Measurements from ENCODE around the gene STK16.

STK16 gene

DNA sequence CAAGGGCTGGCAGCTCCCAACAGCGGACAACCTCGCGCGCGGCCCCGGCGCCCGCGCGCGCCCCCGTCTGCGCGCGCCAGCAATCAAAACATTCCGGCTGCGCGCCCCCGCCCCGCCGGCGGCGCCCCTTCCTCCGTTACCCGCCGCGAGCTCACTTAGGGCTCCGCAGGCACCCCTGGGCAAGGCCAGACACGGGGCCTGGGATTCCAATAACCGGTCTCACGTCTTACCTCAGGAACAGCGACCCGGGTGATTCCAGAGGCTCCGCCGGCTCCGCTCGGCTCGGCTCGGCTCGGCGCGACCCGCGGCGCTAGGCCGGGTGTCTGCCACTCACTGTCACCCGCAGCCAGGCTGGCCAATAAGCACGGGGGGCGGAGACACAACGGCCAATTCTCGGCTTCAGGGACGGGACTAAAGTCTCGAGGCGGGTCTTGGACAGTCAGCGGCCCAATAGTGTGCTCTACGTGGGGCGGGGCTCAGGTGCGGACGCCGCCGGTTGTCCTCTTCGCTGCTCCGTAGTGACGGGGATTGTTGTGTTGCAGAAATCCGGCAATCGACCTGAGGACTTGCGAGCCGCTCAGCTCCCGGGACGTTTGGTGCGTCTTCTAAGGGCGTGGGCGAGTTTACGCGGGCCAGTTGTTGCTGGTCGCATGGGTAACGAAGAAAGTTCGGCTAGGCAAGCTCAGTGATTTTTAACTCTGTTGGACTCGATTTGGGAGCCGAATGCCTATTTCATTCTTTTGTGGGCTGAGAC, 15.8 kb upstream of the STK16 start, which contains the start of the genes ANKZF1 and ATG9A:
Gene ANKZF1 (plus strand): TSS at position 502 of the 754 bp plus-strand sequence. CDS start 452 bp downstream, outside the sequence.
Gene ATG9A (minus strand): TSS at position 332 of the 754 bp plus-strand sequence. CDS start 1,612 bp downstream, outside the sequence.
- peak; percentile 97 for DNase-seq (ENCODE audit: low read depth, low spot score)

DNA sequence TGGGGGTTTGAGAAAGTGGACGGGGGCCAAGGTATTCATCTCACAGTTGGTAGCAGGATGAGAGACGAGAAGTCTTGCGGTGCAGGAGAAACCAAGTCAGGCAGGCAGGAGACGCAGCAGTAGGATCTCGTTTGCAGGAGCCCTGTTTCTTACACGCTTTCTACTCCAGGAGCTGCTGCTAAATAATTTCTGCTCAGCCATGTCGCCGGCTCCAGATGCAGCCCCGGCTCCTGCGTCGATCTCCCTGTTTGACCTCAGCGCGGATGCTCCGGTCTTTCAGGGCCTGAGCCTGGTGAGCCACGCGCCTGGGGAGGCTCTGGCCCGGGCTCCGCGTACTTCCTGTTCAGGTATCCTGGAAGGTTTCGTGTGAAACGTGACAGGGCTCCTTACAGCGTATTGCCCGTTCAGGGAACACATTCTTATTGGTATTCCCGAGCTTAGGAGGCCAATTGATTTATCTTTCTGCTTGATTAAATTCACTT, 15.2 kb upstream of the STK16 start:
- H3K4me3 ChIP-seq (ENCODE audit: low read length): peak overlapping the region; percentile 79
- no peak for DNase-seq (ENCODE audit: low read depth, low spot score)

More for the DNA sequence above, 15.8 kb upstream of the STK16 start, which contains the start of the genes ANKZF1 and ATG9A:
- H3K4me3 ChIP-seq (ENCODE audit: low read length): peak within 1 kb of the TSS; percentile 79

DNA sequence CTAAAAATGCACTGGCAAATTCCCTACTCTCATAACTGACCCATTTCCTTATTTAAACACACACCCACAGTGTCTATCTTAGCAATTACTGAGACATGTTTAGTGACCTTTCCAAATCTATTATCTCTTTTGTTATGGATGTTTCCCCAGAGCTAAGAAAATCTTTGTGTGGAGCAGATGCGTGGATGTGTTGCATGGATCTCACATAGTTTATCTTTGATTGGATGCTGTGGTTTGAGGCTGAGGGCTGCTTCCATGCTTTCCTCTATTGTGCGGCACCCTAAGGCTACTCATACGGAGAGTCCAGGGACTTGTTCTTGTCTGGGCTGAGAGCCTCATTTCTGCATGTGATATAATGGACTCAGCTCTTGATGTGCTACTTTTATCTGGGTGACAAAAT, 10.9 kb upstream of the STK16 start:
- no peak for DNase-seq (ENCODE audit: low read depth, low spot score)

DNA sequence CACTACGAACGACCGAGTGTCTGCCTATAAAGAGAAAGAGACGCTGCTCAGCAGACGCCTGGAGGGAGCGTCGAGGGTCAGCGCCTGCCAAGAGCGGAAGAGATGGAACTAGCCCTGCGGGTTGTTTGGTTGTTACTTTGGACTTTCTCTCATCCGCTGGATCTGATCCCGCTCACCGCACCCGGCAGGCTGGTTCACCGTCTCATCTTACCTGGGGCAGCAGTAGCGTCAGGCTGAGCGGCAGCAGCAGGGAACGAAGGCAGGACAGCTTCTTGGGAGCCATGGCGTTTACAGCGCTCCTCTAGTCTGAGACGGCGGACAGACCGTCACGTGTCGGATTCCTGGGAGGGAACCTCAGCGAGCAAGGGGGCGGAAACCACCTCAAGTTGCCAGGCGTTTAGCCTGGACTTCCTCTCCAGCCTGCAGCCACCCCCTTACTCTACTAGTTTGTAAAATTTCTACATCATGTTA, 2.0 kb upstream of the STK16 start:
- DNase-seq (ENCODE audit: low read depth, low spot score): no peak
- H3K4me3 ChIP-seq (ENCODE audit: low read length): no peak overlapping the region

More for the DNA sequence above, 10.9 kb upstream of the STK16 start:
- H3K4me3 ChIP-seq (ENCODE audit: low read length): no peak overlapping the region

DNA sequence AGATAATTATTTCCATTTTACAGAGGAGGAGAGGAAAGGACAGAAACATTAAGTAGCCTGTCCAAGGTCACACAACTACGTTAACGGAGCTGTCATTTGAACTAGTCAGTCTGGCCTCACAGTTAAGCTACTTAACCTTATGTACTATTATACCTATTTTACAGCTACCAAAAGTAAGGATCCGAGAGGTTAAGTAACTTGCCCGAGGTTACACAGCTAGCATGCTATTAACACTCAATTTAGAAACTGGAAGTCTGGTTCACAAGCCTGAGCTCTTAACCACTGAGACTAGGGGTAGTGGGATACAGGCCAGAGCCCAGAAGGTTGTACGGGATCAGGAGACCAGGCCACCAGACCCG, 511 bp upstream of the STK16 start:
- H3K4me3 ChIP-seq (ENCODE audit: low read length): peak overlapping the region; percentile 89
- no peak for DNase-seq (ENCODE audit: low read depth, low spot score)

DNA sequence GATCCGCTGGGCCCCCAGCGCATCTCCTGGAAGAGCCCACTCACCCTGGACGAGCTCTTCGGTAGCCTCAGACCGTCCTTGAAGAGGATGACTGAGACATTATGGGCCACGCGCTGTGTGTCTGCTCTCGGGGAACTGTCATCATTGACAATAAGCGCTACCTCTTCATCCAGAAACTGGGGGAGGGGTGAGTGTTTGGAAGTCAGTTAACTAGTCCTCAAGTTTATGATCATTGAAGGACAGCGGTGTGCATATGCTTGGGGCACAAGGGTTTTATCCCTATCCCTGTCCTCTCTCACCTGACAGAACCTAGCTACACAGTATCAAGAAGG, 586 bp downstream of the STK16 start:
- peak overlapping the region; percentile 89 for H3K4me3 ChIP-seq (ENCODE audit: low read length)
- no peak for DNase-seq (ENCODE audit: low read depth, low spot score)

DNA sequence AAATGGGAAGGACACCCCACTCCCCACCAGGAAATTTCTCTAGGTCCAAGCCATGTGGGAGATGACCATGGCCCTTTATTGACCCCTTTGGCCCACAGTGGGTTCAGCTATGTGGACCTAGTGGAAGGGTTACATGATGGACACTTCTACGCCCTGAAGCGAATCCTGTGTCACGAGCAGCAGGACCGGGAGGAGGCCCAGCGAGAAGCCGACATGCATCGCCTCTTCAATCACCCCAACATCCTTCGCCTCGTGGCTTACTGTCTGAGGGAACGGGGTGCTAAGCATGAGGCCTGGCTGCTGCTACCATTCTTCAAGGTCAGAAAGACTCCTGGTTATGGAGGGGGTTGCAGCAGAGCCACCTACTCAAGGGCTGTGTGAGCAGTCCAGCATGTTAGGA, 1.3 kb downstream of the STK16 start:
- DNase-seq (ENCODE audit: low read depth, low spot score): no peak
- H3K4me3 ChIP-seq (ENCODE audit: low read length): no peak overlapping the region

DNA sequence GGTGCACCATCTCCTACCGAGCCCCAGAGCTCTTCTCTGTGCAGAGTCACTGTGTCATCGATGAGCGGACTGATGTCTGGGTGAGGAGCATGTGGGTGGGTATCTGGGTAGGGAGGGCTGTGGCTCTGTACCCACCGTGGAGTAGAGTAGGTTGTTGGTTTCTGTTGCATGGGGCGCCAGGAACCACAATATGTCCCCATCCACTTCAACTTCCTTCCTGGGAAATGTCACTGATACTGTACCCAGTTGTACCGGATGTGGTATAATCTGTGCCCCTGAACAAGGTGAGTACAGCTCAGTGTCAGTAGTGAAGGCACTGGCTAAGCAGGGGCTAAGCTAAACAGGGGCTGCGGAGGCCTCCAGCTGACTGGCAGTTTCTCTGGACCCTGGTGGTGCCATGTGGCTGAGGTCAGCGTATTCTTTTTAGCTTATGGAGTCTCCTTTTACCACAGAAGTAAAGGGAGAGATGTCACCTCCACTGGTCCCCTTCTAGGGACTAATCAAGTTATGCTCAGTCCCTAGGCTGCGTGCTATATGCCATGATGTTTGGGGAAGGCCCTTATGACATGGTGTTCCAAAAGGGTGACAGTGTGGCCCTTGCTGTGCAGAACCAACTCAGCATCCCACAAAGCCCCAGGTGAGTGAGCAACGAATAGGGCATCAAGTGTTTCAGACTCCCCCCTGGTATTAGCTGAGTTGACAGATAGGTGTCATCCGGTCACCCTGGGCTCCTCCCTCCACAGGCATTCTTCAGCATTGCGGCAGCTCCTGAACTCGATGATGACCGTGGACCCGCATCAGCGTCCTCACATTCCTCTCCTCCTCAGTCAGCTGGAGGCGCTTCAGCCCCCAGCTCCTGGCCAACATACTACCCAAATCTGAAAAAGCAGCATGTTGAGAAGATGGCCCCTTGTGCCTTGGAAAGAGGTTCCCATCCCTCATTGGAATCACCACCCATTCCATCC, 2.7 kb downstream of the STK16 start:
- peak; percentile 93 for DNase-seq (ENCODE audit: low read depth, low spot score)
- H3K4me3 ChIP-seq (ENCODE audit: low read length): peak overlapping the region; percentile 0; the same call in 1 of the 2 replicates

DNA sequence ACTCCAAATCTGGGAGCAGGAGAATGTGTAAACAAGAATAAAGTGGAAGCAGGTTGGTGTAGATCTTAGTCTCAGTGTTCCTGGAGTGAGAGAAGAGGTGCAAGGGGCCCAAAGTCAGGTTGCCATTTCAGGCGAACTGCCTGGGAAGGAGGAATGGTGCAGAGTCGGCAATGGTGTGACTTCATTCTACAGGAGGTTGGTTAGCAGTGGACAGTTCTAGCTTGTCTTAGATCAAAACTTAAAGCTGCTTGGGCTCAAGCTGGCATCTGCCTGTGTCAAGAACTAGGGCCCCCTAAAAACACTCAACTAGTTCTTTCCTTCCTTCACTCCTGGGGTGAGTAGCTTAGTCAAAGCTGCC, 3.5 kb downstream of the STK16 start:
- H3K4me3 ChIP-seq (ENCODE audit: low read length): no peak overlapping the region
- no peak for DNase-seq (ENCODE audit: low read depth, low spot score)

DNA sequence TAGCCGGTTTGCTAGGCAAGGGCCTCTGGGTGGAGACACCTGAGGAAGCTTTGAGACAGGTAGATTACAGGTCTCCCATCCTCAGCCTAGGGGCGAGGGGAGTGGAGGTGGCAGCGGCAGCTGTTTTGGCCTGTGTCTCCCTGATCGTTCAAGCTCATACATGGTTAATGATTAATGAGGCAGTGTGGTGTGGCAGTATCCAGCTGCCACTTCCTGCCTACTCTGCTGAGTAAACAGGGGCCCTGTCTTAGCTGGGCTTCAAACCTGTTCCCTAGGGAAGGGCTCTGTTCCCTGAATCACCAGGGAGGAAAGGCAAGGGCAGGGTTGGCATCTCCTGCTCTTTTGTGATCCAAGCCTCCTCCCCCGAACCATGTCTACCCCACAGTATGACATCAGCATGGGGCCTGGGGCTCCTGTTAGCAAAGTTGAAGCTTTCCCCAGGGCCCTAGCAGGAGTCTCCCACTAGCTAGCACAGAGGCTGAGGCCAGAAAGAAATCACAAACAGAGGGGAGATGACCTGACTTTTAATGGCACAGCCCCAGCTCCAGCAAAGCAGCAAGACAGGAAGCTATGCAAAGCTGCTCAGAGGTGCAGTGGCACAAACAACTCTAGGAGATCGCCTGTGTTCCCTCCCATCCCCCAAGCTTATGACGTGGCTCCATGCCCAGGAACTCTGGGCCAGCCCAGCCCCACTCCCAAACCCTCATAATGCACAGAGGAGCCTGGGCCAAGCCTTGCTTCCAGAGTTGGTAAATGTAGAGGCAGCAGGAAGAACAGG, 4.1 kb downstream of the STK16 start:
- no peak overlapping the region for H3K4me3 ChIP-seq (ENCODE audit: low read length)

DNA sequence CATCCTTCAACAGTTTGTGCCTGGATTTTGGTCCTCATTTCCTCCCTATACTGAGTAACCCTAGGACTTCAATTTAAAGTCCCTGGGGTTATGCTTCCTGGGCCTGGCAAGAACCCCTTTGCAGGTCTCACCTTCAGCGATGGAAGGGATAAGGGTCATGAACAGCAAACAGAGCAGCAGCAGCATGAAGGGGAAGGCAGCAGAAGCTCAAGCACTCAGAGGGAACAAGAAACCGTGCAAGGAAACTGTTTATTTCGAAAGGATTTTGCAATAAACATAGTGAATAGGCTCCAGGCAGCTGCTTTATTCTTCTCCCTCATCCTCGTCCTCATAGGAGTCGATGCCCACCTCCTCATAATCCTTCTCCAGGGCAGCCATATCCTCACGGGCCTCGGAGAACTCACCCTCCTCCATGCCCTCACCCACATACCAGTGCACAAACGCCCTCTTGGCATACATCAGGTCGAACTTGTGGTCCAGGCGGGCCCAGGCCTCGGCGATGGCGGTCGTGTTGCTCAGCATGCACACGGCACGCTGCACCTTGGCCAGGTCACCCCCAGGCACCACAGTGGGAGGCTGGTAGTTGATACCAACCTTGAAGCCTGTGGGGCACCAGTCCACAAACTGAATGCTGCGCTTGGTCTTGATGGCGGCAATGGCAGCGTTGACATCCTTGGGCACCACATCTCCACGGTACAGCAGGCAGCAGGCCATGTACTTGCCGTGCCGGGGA, 4.9 kb downstream of the STK16 start:
- H3K4me3 ChIP-seq (ENCODE audit: low read length): no peak overlapping the region
- DNase-seq (ENCODE audit: low read depth, low spot score): no peak

More for the DNA sequence above, 4.1 kb downstream of the STK16 start:
- no peak for DNase-seq (ENCODE audit: low read depth, low spot score)

DNA sequence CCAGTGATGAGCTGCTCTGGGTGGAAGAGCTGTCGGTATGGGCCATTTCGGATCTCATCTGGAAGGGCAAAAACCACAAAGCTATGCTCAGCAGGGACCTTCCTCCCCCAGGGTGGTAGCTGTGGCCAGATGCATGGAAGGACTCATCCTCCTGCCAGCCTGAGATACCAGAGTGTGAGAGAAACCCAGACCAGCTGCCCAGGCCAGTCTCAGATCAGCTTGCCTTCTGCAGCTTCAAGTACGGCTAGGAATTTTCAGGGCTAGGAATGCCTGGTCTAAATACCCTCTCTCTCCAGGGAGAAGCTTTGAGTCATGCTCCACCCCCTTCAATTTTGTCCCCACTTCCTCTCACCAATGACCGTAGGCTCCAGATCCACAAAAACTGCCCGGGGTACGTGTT, 6.4 kb downstream of the STK16 start:
- no peak for DNase-seq (ENCODE audit: low read depth, low spot score)
- no peak overlapping the region for H3K4me3 ChIP-seq (ENCODE audit: low read length)

DNA sequence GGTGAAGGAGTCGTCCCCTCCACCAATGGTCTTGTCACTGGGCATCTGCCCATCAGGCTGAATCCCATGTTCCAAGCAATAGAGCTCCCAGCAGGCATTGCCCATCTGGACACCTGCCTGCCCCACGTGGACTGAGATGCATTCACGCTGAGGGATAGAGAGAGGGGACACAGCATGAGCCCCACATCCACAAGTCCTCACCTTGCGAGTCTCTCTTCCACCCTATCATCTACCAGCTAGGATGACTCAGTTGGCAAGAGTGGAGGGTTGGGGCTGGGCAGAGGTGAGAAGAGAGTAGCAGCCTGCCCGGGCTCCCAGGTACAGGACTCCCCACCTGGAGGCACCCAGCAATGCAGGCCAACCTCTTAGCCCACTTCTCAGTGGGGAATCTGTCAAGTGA, 6.8 kb downstream of the STK16 start:
- H3K4me3 ChIP-seq (ENCODE audit: low read length): no peak overlapping the region
- DNase-seq (ENCODE audit: low read depth, low spot score): no peak

DNA sequence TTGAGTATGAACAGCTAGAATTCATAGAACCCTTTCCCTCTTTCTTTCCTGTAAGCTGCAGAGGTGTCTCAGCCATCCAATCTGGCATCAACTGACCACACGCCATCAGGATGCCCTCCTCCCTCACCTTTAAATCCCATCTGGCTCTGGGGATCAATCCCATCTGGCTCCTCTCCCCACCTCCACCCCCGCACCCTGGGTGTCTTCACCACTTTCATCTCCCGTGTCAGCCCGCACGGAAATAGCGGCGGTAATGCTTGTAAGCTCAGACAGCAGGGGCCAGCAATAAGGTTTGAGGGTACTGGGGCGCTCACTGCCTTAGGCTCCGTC, 7.3 kb downstream of the STK16 start:
- no peak for DNase-seq (ENCODE audit: low read depth, low spot score)
- H3K4me3 ChIP-seq (ENCODE audit: low read length): peak overlapping the region; percentile 53

DNA sequence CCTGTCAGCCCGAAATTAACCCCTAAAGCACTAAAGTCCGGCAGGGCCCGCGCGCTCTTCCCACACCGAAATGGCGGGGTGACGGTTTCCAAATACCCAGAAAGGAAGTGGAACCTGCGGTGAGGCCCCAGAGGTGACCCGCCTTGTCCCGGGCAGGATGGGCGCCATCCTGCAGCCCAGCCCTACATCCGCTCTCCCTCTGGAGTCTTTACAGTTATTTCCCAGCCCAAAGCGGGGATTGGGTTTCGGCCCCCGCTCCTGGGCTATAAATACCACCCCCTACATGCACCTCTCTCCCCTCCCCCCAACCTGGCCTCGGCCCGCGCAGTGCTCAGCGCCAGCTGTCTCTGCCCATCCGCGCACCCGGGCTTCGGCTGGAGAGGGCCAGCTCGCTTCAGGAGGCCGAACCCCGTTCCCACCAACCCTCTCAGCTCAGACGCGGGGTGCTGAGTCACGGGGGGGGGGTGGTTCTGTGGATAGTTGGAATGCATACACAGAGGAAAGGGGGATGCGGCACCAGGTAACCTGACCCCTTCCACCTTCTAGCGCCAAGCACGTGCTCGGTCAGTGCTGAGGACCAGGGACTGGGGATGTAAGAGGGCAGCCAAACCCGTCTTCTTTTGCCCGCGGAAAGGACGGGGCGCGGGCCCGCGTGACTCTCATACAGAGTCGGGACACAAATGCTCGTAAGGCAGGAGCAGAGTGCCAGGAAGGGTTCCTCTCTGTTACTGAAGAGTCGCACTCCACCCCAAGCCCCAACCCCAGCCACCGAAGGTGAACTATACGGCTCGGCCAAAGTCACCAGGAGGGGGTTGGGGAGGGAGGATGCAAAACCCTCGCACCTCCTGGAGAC, 7.8 kb downstream of the STK16 start, which contains the start of gene TUBA4B:
Gene TUBA4B (plus strand): TSS at position 344 of the 853 bp plus-strand sequence. CDS start 165 bp downstream, at position 509.
- peak within 1 kb of the TSS; percentile 53 for H3K4me3 ChIP-seq (ENCODE audit: low read length)
- no peak for DNase-seq (ENCODE audit: low read depth, low spot score)

DNA sequence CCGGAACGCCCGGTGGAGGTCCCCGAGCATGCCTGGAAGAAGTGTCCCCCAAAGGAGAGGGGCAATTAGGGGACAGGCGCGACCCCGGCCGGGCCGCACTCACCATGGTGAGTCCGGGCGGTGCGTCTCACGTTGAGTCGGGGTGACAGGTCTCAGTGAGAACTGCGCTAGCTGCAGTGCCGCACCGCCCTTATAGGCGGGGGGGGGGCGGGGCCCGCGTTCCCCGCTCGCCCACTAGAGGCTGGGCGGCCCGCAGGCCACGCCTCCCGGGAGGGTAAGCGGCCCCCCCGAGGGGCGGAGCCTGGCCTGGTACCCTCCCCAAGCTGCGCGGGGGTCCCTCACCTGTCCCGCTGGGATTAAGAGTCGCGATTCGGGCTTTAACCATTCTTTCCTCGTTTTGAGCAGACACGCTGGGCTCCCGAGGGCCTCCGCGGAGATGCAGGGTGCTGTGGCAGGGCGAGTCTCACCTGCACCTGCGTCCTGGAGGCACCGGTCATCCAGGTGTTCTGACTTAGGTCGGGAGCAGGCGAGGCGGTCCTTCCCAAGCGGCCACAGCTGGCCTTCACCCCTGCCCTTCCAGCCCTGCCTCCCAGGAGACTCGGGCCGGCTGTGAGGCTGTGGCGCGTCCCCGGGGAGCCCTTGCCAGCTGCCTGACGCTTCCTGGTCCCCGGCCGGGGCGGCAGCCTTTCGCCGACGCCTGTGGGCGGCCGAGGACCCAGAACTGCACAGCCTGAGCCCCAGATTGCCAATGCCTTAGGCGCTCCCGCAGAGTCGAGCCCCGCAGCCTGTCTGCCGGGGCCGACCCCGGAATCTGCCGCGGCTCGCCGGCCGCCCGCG, 8.7 kb downstream of the STK16 start, which contains the start of gene TUBA4A:
Gene TUBA4A (minus strand): TSS at position 166 of the 837 bp plus-strand sequence. CDS start 60 bp downstream, at position 106.
- DNase-seq (ENCODE audit: low read depth, low spot score): peak; percentile 54
- peak within 1 kb of the TSS; percentile 53 for H3K4me3 ChIP-seq (ENCODE audit: low read length)
